ENCODE data around the gene SERPINA7.

Gene SERPINA7

DNA sequence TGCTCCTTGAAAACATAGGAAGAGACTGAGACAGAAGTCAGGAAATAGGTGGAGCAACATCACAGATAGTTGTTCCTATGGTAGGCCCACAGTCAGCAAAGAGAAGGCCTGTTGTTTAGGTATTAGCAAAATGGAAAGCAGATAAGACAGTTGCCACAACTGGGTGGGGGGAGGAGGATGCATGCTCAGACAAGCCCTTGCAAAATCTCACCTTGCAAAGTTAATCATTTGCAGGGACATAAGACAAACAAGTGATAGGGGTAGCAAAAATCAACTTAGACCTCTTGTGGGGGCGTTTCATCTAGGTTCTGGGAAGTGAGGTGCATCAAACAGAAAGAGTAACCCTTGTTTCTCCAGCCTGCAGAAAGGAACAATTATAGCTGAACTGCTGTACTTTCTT lies 30.7 kb downstream of the SERPINA7 start:
- TF ChIP-seq, protein P1, sequence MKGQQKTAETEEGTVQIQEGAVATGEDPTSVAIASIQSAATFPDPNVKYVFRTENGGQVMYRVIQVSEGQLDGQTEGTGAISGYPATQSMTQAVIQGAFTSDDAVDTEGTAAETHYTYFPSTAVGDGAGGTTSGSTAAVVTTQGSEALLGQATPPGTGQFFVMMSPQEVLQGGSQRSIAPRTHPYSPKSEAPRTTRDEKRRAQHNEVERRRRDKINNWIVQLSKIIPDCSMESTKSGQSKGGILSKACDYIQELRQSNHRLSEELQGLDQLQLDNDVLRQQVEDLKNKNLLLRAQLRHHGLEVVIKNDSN (IDR thresholded peaks at IDR 0.05), result no peak
- TF ChIP-seq EGR1 (IDR thresholded peaks at IDR 0.05) (no peak), RAD21 (IDR thresholded peaks at IDR 0.05; ENCODE audit: low read depth) (no peak), TCF12 (IDR thresholded peaks at IDR 0.05; ENCODE audit: low read depth) (no peak), FOXM1 (IDR thresholded peaks at IDR 0.05; ENCODE audit: borderline replicate concordance, low read depth) (no peak)

GRCh38 chrX:106005684-106006083 lies 32.8 kb downstream of the SERPINA7 start:
- no peak for TF ChIP-seq CREB1 (IDR thresholded peaks at IDR 0.05; ENCODE audit: low read depth)
- TF ChIP-seq YY1 (IDR thresholded peaks at IDR 0.05; ENCODE audit: low read depth), result no peak
- no peak for TF ChIP-seq ZBTB7A (IDR thresholded peaks at IDR 0.05; ENCODE audit: low read depth)
- TF ChIP-seq TEAD4 (IDR thresholded peaks at IDR 0.05), result no peak
- TF ChIP-seq FOXM1 (IDR thresholded peaks at IDR 0.05; ENCODE audit: borderline replicate concordance, low read depth), result no peak
- TF ChIP-seq RAD21 (IDR thresholded peaks at IDR 0.05; ENCODE audit: low read depth), result no peak
- TF ChIP-seq TAF1 (IDR thresholded peaks at IDR 0.05; ENCODE audit: low read depth), result no peak
- TF ChIP-seq, protein P1 (IDR thresholded peaks at IDR 0.05), result no peak
- TF ChIP-seq, protein P2, sequence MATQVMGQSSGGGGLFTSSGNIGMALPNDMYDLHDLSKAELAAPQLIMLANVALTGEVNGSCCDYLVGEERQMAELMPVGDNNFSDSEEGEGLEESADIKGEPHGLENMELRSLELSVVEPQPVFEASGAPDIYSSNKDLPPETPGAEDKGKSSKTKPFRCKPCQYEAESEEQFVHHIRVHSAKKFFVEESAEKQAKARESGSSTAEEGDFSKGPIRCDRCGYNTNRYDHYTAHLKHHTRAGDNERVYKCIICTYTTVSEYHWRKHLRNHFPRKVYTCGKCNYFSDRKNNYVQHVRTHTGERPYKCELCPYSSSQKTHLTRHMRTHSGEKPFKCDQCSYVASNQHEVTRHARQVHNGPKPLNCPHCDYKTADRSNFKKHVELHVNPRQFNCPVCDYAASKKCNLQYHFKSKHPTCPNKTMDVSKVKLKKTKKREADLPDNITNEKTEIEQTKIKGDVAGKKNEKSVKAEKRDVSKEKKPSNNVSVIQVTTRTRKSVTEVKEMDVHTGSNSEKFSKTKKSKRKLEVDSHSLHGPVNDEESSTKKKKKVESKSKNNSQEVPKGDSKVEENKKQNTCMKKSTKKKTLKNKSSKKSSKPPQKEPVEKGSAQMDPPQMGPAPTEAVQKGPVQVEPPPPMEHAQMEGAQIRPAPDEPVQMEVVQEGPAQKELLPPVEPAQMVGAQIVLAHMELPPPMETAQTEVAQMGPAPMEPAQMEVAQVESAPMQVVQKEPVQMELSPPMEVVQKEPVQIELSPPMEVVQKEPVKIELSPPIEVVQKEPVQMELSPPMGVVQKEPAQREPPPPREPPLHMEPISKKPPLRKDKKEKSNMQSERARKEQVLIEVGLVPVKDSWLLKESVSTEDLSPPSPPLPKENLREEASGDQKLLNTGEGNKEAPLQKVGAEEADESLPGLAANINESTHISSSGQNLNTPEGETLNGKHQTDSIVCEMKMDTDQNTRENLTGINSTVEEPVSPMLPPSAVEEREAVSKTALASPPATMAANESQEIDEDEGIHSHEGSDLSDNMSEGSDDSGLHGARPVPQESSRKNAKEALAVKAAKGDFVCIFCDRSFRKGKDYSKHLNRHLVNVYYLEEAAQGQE (IDR thresholded peaks at IDR 0.05; ENCODE audit: low read depth), result no peak
- TF ChIP-seq MAX (IDR thresholded peaks at IDR 0.05), result no peak
- no peak for TF ChIP-seq TCF12 (IDR thresholded peaks at IDR 0.05; ENCODE audit: low read depth)
- no peak for TF ChIP-seq CEBPB (IDR thresholded peaks at IDR 0.05)
- no peak for TF ChIP-seq NFIC (IDR thresholded peaks at IDR 0.05)

GRCh38 chrX:106000203-106000602 lies 38.3 kb downstream of the SERPINA7 start:
- TF ChIP-seq CREB1 (IDR thresholded peaks at IDR 0.05; ENCODE audit: low read depth) (no peak), TAF1 (IDR thresholded peaks at IDR 0.05; ENCODE audit: low read depth) (no peak), TEAD4 (IDR thresholded peaks at IDR 0.05) (no peak)

DNA sequence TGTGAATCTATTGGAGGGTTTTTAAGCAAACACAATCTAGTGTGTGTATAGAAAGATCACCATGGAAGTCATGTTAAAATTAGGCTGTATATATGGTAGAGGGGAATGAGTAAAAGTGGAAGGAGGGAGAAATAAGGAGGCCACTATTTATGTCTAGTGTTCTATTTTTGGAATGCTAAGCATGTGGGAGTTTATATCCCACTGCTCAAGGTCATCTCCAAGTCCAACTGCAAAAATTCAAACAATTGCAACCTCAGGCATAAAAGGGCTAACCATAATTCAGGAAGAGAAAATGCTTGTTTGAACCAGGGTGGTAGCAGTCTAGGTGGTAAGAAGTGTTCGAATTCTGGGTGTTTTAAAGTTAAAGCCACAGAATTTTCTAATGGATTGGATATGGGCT lies 39.2 kb downstream of the SERPINA7 start:
- TF ChIP-seq NFIC (IDR thresholded peaks at IDR 0.05) (no peak), TAF1 (IDR thresholded peaks at IDR 0.05; ENCODE audit: low read depth) (no peak), TCF12 (IDR thresholded peaks at IDR 0.05; ENCODE audit: low read depth) (no peak), TEAD4 (IDR thresholded peaks at IDR 0.05) (no peak), FOXM1 (IDR thresholded peaks at IDR 0.05; ENCODE audit: borderline replicate concordance, low read depth) (no peak), CREB1 (IDR thresholded peaks at IDR 0.05; ENCODE audit: low read depth) (no peak), CEBPB (IDR thresholded peaks at IDR 0.05) (no peak), EP300 (IDR thresholded peaks at IDR 0.05; ENCODE audit: borderline replicate concordance) (no peak), EGR1 (IDR thresholded peaks at IDR 0.05) (no peak), RAD21 (IDR thresholded peaks at IDR 0.05; ENCODE audit: low read depth) (no peak), YY1 (IDR thresholded peaks at IDR 0.05; ENCODE audit: low read depth) (no peak)
- TF ChIP-seq, protein P1 (IDR thresholded peaks at IDR 0.05), result no peak
- TF ChIP-seq, protein P2 (IDR thresholded peaks at IDR 0.05; ENCODE audit: low read depth), result no peak

Data from Ishikawa (cell line).